GM23338 (cell line): ENCODE data around the gene DPP10. TPM values are rescaled to one million over a fixed set of nuclear protein-coding genes. Genes with fewer than 3 reads are reported as not detected.

Source experiments
- ATAC-seq: fragments of 200-7000 bp; cut with Tn5 transposase; 3 replicates; pipeline ENCODE4 v1.9.1; 2020
- DNase-seq: peaks from one replicate; pipeline ENCODE4 v3.0.0-alpha.2; 2015; ENCODE audit warnings: low spot score
- H2AFZ ChIP-seq: fragments of 200-600 bp; sonication (generic); 2 replicates; pipeline ENCODE4 v1.8.0; 2016; ENCODE audit warnings: antibody characterized with exemption, mild to moderate bottlenecking, moderate library complexity
- H3F3A ChIP-seq: fragments of 200-600 bp; sonication (generic); replicated peaks from 2 replicates; pipeline ENCODE4 v1.8.0; 2017; ENCODE audit warnings: antibody characterized with exemption, mixed run types, low read depth
- H3K27ac ChIP-seq: fragments of 200-600 bp; sonication (generic); 2 replicates; pipeline ENCODE4 v1.6.1; 2016; ENCODE audit warnings: low read depth
- H3K27me3 ChIP-seq: fragments of 200-600 bp; sonication (generic); 2 replicates; pipeline ENCODE4 v1.8.0; 2016; ENCODE audit warnings: mild to moderate bottlenecking, mixed run types, moderate library complexity; ENCODE audit not compliant: insufficient read depth
- H3K36me3 ChIP-seq: fragments of 200-600 bp; sonication (generic); 2 replicates; pipeline ENCODE4 v1.8.0; 2016; ENCODE audit warnings: mild to moderate bottlenecking; ENCODE audit not compliant: insufficient read depth
- H3K4me1 ChIP-seq: fragments of 200-600 bp; sonication (generic); 2 replicates; pipeline ENCODE4 v1.8.0; 2016; ENCODE audit warnings: mild to moderate bottlenecking, moderate library complexity; ENCODE audit not compliant: insufficient read depth
- H3K4me2 ChIP-seq: fragments of 200-600 bp; sonication (generic); 2 replicates; pipeline ENCODE4 v1.7.1; 2017; ENCODE audit warnings: mixed run types
- H3K4me3 ChIP-seq: fragments of 200-600 bp; sonication (generic); 2 replicates; pipeline ENCODE4 v1.6.1; 2016; ENCODE audit warnings: mixed run types
- H3K79me2 ChIP-seq: fragments of 200-600 bp; sonication (generic); replicated peaks from 2 replicates; pipeline ENCODE4 v1.8.0; 2017; ENCODE audit warnings: mild to moderate bottlenecking; ENCODE audit not compliant: insufficient read depth
- H3K9me2 ChIP-seq: fragments of 200-600 bp; sonication (generic); 2 replicates; pipeline ENCODE4 v1.8.0; 2017; ENCODE audit not compliant: insufficient read depth
- H4K20me1 ChIP-seq: fragments of 200-600 bp; sonication (generic); replicated peaks from 2 replicates; pipeline ENCODE4 v1.8.0; 2017; ENCODE audit warnings: mild to moderate bottlenecking; ENCODE audit not compliant: insufficient read depth
- H3K27ac Mint-ChIP-seq: 2 replicates; pipeline ENCODE4 v1.8.0; 2020; ENCODE audit warnings: inconsistent platforms, mild to moderate bottlenecking, moderate library complexity, mixed read lengths
- H3K27me3 Mint-ChIP-seq: 3 replicates; pipeline ENCODE4 v1.8.0; 2022; ENCODE audit warnings: low read depth, mild to moderate bottlenecking, moderate library complexity, mixed read lengths, inconsistent platforms; ENCODE audit not compliant: insufficient read depth, poor library complexity
- H3K36me3 Mint-ChIP-seq: 3 replicates; pipeline ENCODE4 v1.8.0; 2021; ENCODE audit warnings: low read depth, mild to moderate bottlenecking, inconsistent platforms, moderate library complexity, mixed read lengths
- H3K4me1 Mint-ChIP-seq: 3 replicates; pipeline ENCODE4 v1.8.0; 2020; ENCODE audit warnings: mild to moderate bottlenecking, inconsistent platforms, mixed read lengths
- H3K4me3 Mint-ChIP-seq: 3 replicates; pipeline ENCODE4 v1.8.0; 2021; ENCODE audit warnings: moderate library complexity, mild to moderate bottlenecking, inconsistent platforms, mixed read lengths
- H3K9me3 Mint-ChIP-seq: 3 replicates; pipeline ENCODE4 v1.8.0; 2020; ENCODE audit warnings: moderate library complexity, mild to moderate bottlenecking, inconsistent platforms, mixed read lengths
- CREB1 ChIP-seq: fragments of 250-450 bp; sonication (Bioruptor Pico); IDR thresholded peaks from 2 replicates; pipeline ENCODE4 v1.5.0; 2020; ENCODE audit warnings: low read depth, mild to moderate bottlenecking, moderate library complexity
- CTCF ChIP-seq, 2 experiments: fragments of 200-600 bp in 1 of 2; sonication (generic) in 1 of 2; conservative IDR thresholded peaks; 2 replicates each; pipeline versions ENCODE4 v1.5.1 to v1.6.1; 2016 to 2017; ENCODE audit warnings: antibody characterized with exemption in 2 of 2, low read depth in 2 of 2, mild to moderate bottlenecking in 2 of 2, moderate library complexity in 1 of 2
- ETS1 ChIP-seq: IDR thresholded peaks from 2 replicates; pipeline ENCODE4 v1.6.1; 2016; ENCODE audit warnings: antibody characterized with exemption
- JUNB ChIP-seq: IDR thresholded peaks from one replicate; pipeline ENCODE4 v1.6.1; 2016; ENCODE audit warnings: antibody characterized with exemption; ENCODE audit not compliant: unreplicated experiment
- NANOG ChIP-seq: IDR thresholded peaks from 2 replicates; pipeline ENCODE4 v1.6.1; 2016; ENCODE audit warnings: antibody characterized with exemption, borderline replicate concordance
- POLR2AphosphoS5 ChIP-seq: IDR thresholded peaks from 2 replicates; pipeline ENCODE4 v1.6.1; 2016; ENCODE audit warnings: antibody characterized with exemption, low read depth
- REST ChIP-seq: IDR thresholded peaks from one replicate; pipeline ENCODE4 v1.6.1; 2018; ENCODE audit warnings: antibody characterized with exemption; ENCODE audit not compliant: unreplicated experiment
- STAT1 ChIP-seq: IDR thresholded peaks from one replicate; pipeline ENCODE4 v1.6.1; 2016; ENCODE audit warnings: antibody characterized with exemption; ENCODE audit not compliant: unreplicated experiment
- ZNF114 ChIP-seq: fragments of 250-450 bp; sonication (Bioruptor Pico); IDR thresholded peaks from 2 replicates; pipeline ENCODE4 v1.5.0; 2020; ENCODE audit warnings: mild to moderate bottlenecking, moderate library complexity
- polyA plus RNA-seq: library from polyadenylated mRNA; unstranded; fragments of >200 nt; fragmentation: Nextera tagmentation; extraction: Ambion mirVana; gene quantifications from 2 replicates; pipeline ENCODE4 v1.2.1, GENCODE V29; 2016
- total RNA-seq: library from RNA; depleted of rRNA; stranded (reverse); fragments of >200 nt; shearing (Covaris generic); gene quantifications from 2 replicates; pipeline ENCODE4 v1.2.3, GENCODE V29; 2014

The DPP10 gene
- total and polyA plus RNA-seq, 2 experiments from 2014 or later = 3.6 to 14.8 TPM

GRCh38 chr2:115774361-115774760 lies 1331.9 kb downstream of the DPP10 start (continued):
- TF ChIP-seq CTCF (conservative IDR thresholded peaks at IDR 0.05; ENCODE audit: low read depth in 2 of 2) = no peak

- Histone ChIP-seq H2AFZ (no peak overlapping the region), H3K4me1 (no peaks in the 10 kb centered on the region), H3F3A (no peaks in the 10 kb centered on the region), H4K20me1 (no peaks in the 10 kb centered on the region), H3K79me2 (no peaks in the 10 kb centered on the region), H3K36me3 (no peaks in the 10 kb centered on the region), H3K27ac (no peak overlapping the region), H3K9me2 (no peaks in the 10 kb centered on the region), H3K27me3 (no peaks in the 10 kb centered on the region), H3K4me3 (no peak overlapping the region), H3K4me2 (no peak overlapping the region)
- DNase-seq = no peak
- Mint-ChIP-seq H3K27me3 (no peaks in the 10 kb centered on the region), H3K9me3 (no peaks in the 10 kb centered on the region), H3K4me1 (peaks cover 8% of the 10 kb centered on the region; the same call in 1 of the 3 replicates), H3K27ac (no peak overlapping the region), H3K36me3 (no peaks in the 10 kb centered on the region), H3K4me3 (no peak overlapping the region)
- no peak for ATAC-seq
- no peak for TF ChIP-seq ETS1
Observed at GRCh38 chr2:115779085-115779632, 1336.7 kb downstream of the DPP10 start.

GRCh38 chr2:115782286-115782685 lies 1339.8 kb downstream of the DPP10 start:
- H3K4me3 ChIP-seq = no peak overlapping the region
- no peaks in the 10 kb centered on the region for H3K9me2 ChIP-seq
- Mint-ChIP-seq H3K4me3 (no peak overlapping the region), H3K27ac (no peak overlapping the region), H3K4me1 (peaks cover 4% of the 10 kb centered on the region; the same call in 1 of the 3 replicates), H3K9me3 (no peaks in the 10 kb centered on the region), H3K36me3 (peaks cover 3% of the 10 kb centered on the region; the same call in 1 of the 3 replicates), H3K27me3 (no peaks in the 10 kb centered on the region)
- H3K4me1 ChIP-seq = no peaks in the 10 kb centered on the region
- no peaks in the 10 kb centered on the region for H3K27me3 ChIP-seq
- ATAC-seq (no peak), DNase-seq (no peak)
- H3F3A ChIP-seq = no peaks in the 10 kb centered on the region
- H3K4me2 ChIP-seq = no peak overlapping the region
- H3K79me2 ChIP-seq = no peaks in the 10 kb centered on the region
- no peak overlapping the region for H3K27ac ChIP-seq
- H2AFZ ChIP-seq = no peak overlapping the region
- H3K36me3 ChIP-seq = no peaks in the 10 kb centered on the region
- no peaks in the 10 kb centered on the region for H4K20me1 ChIP-seq
- no peak for TF ChIP-seq JUNB
- no peak for TF ChIP-seq STAT1
- TF ChIP-seq ETS1 = no peak
- no peak for TF ChIP-seq CREB1 (CRISPR knock-in tag)
- no peak for TF ChIP-seq POLR2AphosphoS5
- no peak for TF ChIP-seq REST
- TF ChIP-seq CTCF (conservative IDR thresholded peaks at IDR 0.05; ENCODE audit: low read depth in 2 of 2) = no peak
- no peak for TF ChIP-seq ZNF114 (CRISPR knock-in tag)
- no peak for TF ChIP-seq NANOG
